SU-DHL-6 (cell line): ENCODE data around the gene WDR75.

ENCODE experiments used
- H2AFZ ChIP-seq: fragments of 200-600 bp; sonication (generic); 2 replicates; pipeline ENCODE4 v1.6.1; 2014; ENCODE audit warnings: low read depth, mild to moderate bottlenecking, moderate library complexity, mixed read lengths, antibody characterized with exemption, low read length; ENCODE audit not compliant: severe bottlenecking
- H3F3A ChIP-seq: fragments of 200-600 bp; shearing (Covaris generic); 2 replicates; pipeline ENCODE4 v1.6.0; 2016; ENCODE audit warnings: antibody characterized with exemption, mild to moderate bottlenecking; ENCODE audit not compliant: insufficient read depth
- H3K27ac ChIP-seq: fragments of 200-600 bp; sonication (generic); 2 replicates; pipeline ENCODE4 v1.5.1; 2016; ENCODE audit warnings: low read depth, mild to moderate bottlenecking, low read length, moderate library complexity, mixed read lengths
- H3K27me3 ChIP-seq: fragments of 200-600 bp; sonication (generic), shearing (Covaris generic); 2 replicates; pipeline ENCODE4 v1.6.0; 2014; ENCODE audit warnings: mild to moderate bottlenecking, low read length
- H3K36me3 ChIP-seq: fragments of 200-600 bp; sonication (generic); 2 replicates; pipeline ENCODE4 v1.6.1; 2014; ENCODE audit warnings: mild to moderate bottlenecking, low read length, mixed read lengths
- H3K4me2 ChIP-seq: fragments of 300-600, 200-600 bp; shearing (Covaris generic), sonication (generic); 2 replicates; pipeline ENCODE4 v1.6.0; 2014; ENCODE audit warnings: low read length, low read depth, mild to moderate bottlenecking; ENCODE audit not compliant: poor library complexity, severe bottlenecking
- H3K4me3 ChIP-seq: fragments of 200-600 bp; sonication (generic); 2 replicates; pipeline ENCODE4 v1.5.1; 2014; ENCODE audit warnings: antibody characterized with exemption, low read length, mild to moderate bottlenecking, mixed read lengths; ENCODE audit not compliant: insufficient read depth, poor library complexity, severe bottlenecking
- H3K79me2 ChIP-seq: fragments of 200-600 bp; sonication (generic); 2 replicates; pipeline ENCODE4 v1.6.1; 2014; ENCODE audit warnings: mild to moderate bottlenecking, low read length, moderate library complexity; ENCODE audit not compliant: insufficient read depth
- H3K9ac ChIP-seq: fragments of 200-600 bp; sonication (generic); 2 replicates; pipeline ENCODE4 v1.7.0; 2014; ENCODE audit warnings: mild to moderate bottlenecking, low read length
- H3K9me2 ChIP-seq: fragments of 200-600 bp; sonication (generic); replicated peaks from 2 replicates; pipeline ENCODE4 v1.6.1; 2014; ENCODE audit warnings: low read length; ENCODE audit not compliant: insufficient read depth
- H3K9me3 ChIP-seq: fragments of 200-600 bp; sonication (generic); 2 replicates; pipeline ENCODE4 v1.6.1; 2014; ENCODE audit warnings: low read length, mixed read lengths; ENCODE audit not compliant: insufficient read depth
- H4K20me1 ChIP-seq: fragments of 200-600 bp; sonication (generic); 2 replicates; pipeline ENCODE4 v1.6.1; 2014; ENCODE audit warnings: low read depth, mild to moderate bottlenecking, antibody characterized with exemption, low read length, moderate library complexity, mixed read lengths
- EZH2phosphoT487 ChIP-seq: fragments of 200-600 bp; sonication (generic), shearing (Covaris generic); conservative IDR thresholded peaks from 2 replicates; pipeline ENCODE4 v1.6.1; 2018; ENCODE audit warnings: mild to moderate bottlenecking, antibody characterized with exemption, low read length, moderate library complexity, mixed read lengths
- TF ChIP-seq, protein P1 (sequence below): fragments of 200-600 bp; sonication (generic); IDR thresholded peaks from one replicate; pipeline ENCODE4 v1.5.1; 2017; ENCODE audit warnings: antibody characterized with exemption, mild to moderate bottlenecking, low read length, moderate library complexity; ENCODE audit not compliant: insufficient read depth, poor library complexity, severe bottlenecking

Gene WDR75

DNA sequence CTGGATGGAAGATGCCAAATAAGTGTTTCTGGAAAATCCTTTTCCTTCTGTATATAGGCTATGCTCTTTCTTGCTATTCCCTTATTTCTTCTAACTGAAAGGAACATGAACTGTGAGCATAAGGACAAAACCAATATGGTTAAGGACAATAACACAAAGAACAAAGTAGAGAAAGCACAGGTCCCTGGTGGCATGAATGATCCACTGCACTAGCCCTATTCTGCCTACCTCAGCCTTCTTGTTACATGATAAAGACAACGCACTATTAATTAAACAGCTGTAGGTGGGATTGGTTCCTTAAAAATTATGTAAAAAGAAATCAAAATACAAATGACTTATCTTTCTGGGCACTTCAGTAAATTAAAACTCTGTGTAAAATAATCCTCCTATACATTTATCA lies 1.9 kb upstream of the WDR75 start:
- Histone ChIP-seq H3K79me2 (peaks cover 31% of the 10 kb centered on the region), H3K9me2 (no peaks in the 10 kb centered on the region), H3K27me3 (no peaks in the 10 kb centered on the region), H3K4me2 (no peak overlapping the region), H2AFZ (no peak overlapping the region), H3K9ac (no peak overlapping the region), H3K9me3 (no peaks in the 10 kb centered on the region), H3K27ac (no peak overlapping the region), H3K36me3 (no peaks in the 10 kb centered on the region), H3K4me3 (no peak overlapping the region), H3F3A (0 out of 2 replicates have a peak, but pooled peaks cover 6% of the 10 kb centered on the region), H4K20me1 (no peaks in the 10 kb centered on the region)
- TF ChIP-seq EZH2phosphoT487, result no peak
- TF ChIP-seq, protein P1, sequence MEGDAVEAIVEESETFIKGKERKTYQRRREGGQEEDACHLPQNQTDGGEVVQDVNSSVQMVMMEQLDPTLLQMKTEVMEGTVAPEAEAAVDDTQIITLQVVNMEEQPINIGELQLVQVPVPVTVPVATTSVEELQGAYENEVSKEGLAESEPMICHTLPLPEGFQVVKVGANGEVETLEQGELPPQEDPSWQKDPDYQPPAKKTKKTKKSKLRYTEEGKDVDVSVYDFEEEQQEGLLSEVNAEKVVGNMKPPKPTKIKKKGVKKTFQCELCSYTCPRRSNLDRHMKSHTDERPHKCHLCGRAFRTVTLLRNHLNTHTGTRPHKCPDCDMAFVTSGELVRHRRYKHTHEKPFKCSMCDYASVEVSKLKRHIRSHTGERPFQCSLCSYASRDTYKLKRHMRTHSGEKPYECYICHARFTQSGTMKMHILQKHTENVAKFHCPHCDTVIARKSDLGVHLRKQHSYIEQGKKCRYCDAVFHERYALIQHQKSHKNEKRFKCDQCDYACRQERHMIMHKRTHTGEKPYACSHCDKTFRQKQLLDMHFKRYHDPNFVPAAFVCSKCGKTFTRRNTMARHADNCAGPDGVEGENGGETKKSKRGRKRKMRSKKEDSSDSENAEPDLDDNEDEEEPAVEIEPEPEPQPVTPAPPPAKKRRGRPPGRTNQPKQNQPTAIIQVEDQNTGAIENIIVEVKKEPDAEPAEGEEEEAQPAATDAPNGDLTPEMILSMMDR, result no peak

DNA sequence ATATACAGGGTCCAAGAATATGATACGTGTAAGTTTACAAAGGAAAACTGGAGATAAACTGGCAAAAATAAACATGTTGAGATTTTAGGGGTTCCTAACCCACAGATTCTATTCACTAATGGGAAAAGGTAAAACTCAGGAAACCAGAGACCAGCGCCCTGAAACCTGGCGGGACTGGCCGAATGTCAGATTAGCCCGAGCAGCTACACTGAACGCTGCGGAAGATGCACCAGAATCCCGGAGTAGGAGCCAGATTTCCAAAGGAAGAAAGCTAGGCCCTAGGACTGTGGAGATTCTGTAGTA lies 679 bp upstream of the WDR75 start:
- Histone ChIP-seq H3K79me2 (peaks cover 43% of the 10 kb centered on the region), H3K27me3 (no peaks in the 10 kb centered on the region), H3K9me2 (no peaks in the 10 kb centered on the region), H3K4me3 (peak overlapping the region; percentile 100), H3K9me3 (no peaks in the 10 kb centered on the region), H3K27ac (peak overlapping the region; percentile 72), H3K36me3 (peaks cover 5% of the 10 kb centered on the region), H3K4me2 (peak overlapping the region; percentile 83), H3F3A (0 out of 2 replicates have a peak, but pooled peaks cover 6% of the 10 kb centered on the region), H4K20me1 (0 out of 2 replicates have a peak, but pooled peaks cover 5% of the 10 kb centered on the region), H3K9ac (peak overlapping the region; percentile 91), H2AFZ (peak overlapping the region; percentile 86)
- TF ChIP-seq, protein P1, result no peak
- no peak for TF ChIP-seq EZH2phosphoT487

GRCh38 chr2:189441709-189442074 lies 418 bp downstream of the WDR75 start:
- Histone ChIP-seq H2AFZ (peak overlapping the region; percentile 86), H3K36me3 (peaks cover 12% of the 10 kb centered on the region), H3K27ac (peak overlapping the region; percentile 72), H4K20me1 (0 out of 2 replicates have a peak, but pooled peaks cover 5% of the 10 kb centered on the region), H3K9me2 (no peaks in the 10 kb centered on the region), H3K4me3 (peak overlapping the region; percentile 100), H3K9me3 (no peaks in the 10 kb centered on the region), H3K79me2 (peaks cover 54% of the 10 kb centered on the region), H3K4me2 (peak overlapping the region; percentile 83), H3F3A (0 out of 2 replicates have a peak, but pooled peaks cover 6% of the 10 kb centered on the region), H3K9ac (peak overlapping the region; percentile 91), H3K27me3 (no peaks in the 10 kb centered on the region)
- TF ChIP-seq, protein P1, result no peak
- TF ChIP-seq EZH2phosphoT487, result no peak
